ENCODE data around the gene RASA2. TPM values are rescaled to one million over a fixed set of nuclear protein-coding genes. Genes with fewer than 3 reads are reported as not detected.

RASA2 gene
- total RNA-seq, 4 donors from 2014 or later: 12.0 to 45.5 (median 23.3) TPM

DNA sequence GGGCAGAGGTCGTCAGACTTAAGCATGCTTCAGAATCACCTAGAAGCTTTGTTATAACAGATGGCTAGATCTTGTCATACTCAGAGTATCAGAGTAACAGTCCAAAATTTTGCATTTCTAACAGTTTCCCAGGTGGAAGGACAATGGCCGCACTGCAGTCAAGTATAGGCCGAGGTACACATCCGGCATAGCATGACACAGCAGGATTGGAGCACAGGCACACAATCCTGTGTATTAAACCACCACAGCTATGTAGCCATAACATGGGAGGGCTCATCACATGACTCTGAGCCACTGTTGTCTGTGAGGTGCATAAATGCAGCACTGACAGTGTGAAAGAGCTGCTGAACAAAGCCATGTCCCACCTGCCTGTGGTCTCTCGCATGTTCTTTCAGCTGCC lies 165.5 kb downstream of the RASA2 start:
- no peak for DNase-seq
- intact Hi-C loops (cut with DNase I): no loop called here
- no peaks in the 10 kb centered on the region for H3K36me3 ChIP-seq
- H3K4me1 ChIP-seq: no peaks in the 10 kb centered on the region
- 87 to 96% methylated on average over 5 of the region's 5 CpGs for WGBS, 2 donors
- no peaks in the 10 kb centered on the region for H3K27me3 ChIP-seq
- no peak for TF ChIP-seq POLR2A (IDR thresholded peaks at IDR 0.05)
- TF ChIP-seq, protein P1, sequence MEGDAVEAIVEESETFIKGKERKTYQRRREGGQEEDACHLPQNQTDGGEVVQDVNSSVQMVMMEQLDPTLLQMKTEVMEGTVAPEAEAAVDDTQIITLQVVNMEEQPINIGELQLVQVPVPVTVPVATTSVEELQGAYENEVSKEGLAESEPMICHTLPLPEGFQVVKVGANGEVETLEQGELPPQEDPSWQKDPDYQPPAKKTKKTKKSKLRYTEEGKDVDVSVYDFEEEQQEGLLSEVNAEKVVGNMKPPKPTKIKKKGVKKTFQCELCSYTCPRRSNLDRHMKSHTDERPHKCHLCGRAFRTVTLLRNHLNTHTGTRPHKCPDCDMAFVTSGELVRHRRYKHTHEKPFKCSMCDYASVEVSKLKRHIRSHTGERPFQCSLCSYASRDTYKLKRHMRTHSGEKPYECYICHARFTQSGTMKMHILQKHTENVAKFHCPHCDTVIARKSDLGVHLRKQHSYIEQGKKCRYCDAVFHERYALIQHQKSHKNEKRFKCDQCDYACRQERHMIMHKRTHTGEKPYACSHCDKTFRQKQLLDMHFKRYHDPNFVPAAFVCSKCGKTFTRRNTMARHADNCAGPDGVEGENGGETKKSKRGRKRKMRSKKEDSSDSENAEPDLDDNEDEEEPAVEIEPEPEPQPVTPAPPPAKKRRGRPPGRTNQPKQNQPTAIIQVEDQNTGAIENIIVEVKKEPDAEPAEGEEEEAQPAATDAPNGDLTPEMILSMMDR (IDR thresholded peaks at IDR 0.05): no peak
- no peaks in the 10 kb centered on the region for H3K9me3 ChIP-seq
- no peak overlapping the region for H3K4me3 ChIP-seq (replicated peaks in 1 of 3)
- no peak overlapping the region for H3K27ac ChIP-seq

DNA sequence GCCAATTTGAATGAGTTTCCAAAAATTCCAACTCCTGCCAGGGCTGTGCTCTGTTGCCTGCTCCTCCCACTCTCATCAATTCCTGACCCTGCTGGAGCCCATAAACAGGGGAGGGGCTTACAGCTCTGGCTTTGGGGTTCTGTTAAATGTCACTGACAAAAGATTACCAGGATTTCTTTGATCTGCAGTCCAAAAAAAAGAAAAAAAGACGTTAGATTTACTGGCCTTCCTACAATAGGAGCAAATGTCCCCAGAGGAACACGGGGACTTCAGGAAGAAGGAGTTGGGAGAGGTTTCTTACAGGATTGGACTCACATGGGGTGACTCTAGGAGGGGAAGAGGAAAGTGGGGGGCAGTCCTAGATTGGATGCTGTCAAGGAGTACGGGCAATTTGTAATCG lies 167.0 kb downstream of the RASA2 start:
- no peak for DNase-seq
- intact Hi-C loops (cut with DNase I): no loop called here
- no peaks in the 10 kb centered on the region for H3K9me3 ChIP-seq
- H3K27ac ChIP-seq: no peak overlapping the region
- 72 to 78% methylated on average over 4 of the region's 4 CpGs for WGBS, 2 donors
- no peaks in the 10 kb centered on the region for H3K27me3 ChIP-seq
- TF ChIP-seq POLR2A (IDR thresholded peaks at IDR 0.05): no peak
- TF ChIP-seq, protein P1 (IDR thresholded peaks at IDR 0.05): no peak
- H3K4me3 ChIP-seq (replicated peaks in 1 of 3): no peak overlapping the region
- no peaks in the 10 kb centered on the region for H3K36me3 ChIP-seq
- no peaks in the 10 kb centered on the region for H3K4me1 ChIP-seq

DNA sequence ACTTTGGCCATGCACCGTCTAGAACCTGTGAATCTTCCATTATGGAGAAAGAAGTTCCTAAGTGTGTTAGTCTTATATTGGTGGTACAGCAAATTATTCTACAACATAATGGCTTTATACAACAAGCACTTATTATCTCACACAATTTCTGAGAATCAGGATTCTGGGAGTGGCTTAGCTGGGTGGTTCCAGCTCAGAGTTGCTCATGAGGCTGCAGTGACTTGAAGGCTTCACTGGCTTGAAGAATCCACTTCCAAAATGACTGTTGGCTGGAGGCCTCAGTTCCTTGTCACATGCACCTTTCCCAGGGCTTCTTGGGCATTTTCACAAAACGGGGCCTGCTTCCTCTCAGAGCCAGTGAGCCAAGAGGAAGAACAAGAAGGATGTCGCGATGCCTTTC lies 169.0 kb downstream of the RASA2 start:
- TF ChIP-seq, protein P1 (IDR thresholded peaks at IDR 0.05): no peak
- no peak for TF ChIP-seq POLR2A (IDR thresholded peaks at IDR 0.05)
- H3K9me3 ChIP-seq: no peaks in the 10 kb centered on the region
- no peaks in the 10 kb centered on the region for H3K27me3 ChIP-seq
- 89 to 92% methylated on average over 4 of the region's 4 CpGs for WGBS, 2 donors
- peaks cover 5 to 11% of the 10 kb centered on the region in 2 donors for H3K4me1 ChIP-seq
- H3K36me3 ChIP-seq: no peaks in the 10 kb centered on the region
- DNase-seq: no peak
- no peak overlapping the region for H3K27ac ChIP-seq
- intact Hi-C loops (cut with DNase I): no loop called here
- no peak overlapping the region for H3K4me3 ChIP-seq (replicated peaks in 1 of 3)

DNA sequence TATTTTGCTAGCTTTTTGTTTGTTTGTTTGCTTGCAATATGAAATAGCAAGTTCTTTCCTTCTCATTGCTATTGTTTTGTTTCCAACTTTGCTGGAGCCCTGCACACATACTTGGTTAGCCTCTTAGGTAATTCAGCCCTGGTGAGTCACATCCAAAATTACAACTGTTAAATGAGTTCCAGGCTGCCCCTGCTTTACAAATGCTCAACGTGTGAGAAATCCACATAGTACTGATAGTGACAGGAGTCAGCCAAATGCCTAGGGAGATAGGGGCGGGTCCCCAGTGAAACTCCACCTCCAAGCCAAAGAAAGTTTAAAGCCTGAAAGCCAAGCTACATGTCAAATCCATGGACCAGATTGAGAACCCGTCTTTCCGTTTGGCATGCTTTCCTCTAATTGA lies 169.9 kb downstream of the RASA2 start:
- Histone ChIP-seq H3K4me1 (peaks cover 5 to 11% of the 10 kb centered on the region in 2 donors), H3K4me3 (replicated peaks in 1 of 3) (no peak overlapping the region), H3K27me3 (no peaks in the 10 kb centered on the region), H3K27ac (no peak overlapping the region), H3K9me3 (no peaks in the 10 kb centered on the region), H3K36me3 (no peaks in the 10 kb centered on the region)
- intact Hi-C loops (cut with DNase I): no loop called here
- DNase-seq: no peak
- TF ChIP-seq, protein P1 (IDR thresholded peaks at IDR 0.05): no peak
- no peak for TF ChIP-seq POLR2A (IDR thresholded peaks at IDR 0.05)
- 87 to 88% methylated on average over 4 of the region's 4 CpGs for WGBS, 2 donors

DNA sequence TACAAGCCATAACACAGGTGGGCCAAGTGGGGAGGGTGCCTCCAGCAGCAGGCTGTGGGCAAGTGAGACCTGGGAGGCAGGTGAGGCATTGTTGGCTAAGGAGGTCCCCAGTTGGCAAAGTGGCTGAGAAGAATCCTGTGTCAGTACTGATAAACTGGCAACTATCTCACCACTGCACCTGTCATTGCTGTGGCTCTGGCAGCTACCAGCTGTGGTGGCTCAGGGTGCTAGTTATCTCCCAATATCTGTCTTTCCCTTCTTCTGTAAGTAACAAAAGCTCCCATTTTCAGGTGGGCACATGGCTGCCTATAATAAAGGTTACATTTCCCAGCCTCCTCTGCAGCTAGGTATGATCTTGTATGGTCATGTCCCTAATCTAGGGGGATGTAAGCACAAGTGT lies 170.7 kb downstream of the RASA2 start:
- intact Hi-C loops (cut with DNase I): no loop called here
- H3K4me3 ChIP-seq (replicated peaks in 1 of 3): no peak overlapping the region
- TF ChIP-seq POLR2A (IDR thresholded peaks at IDR 0.05): no peak
- TF ChIP-seq, protein P1 (IDR thresholded peaks at IDR 0.05): no peak

More for the DNA sequence above, 170.7 kb downstream of the RASA2 start:
- H3K9me3 ChIP-seq: no peaks in the 10 kb centered on the region
- H3K27ac ChIP-seq: no peak overlapping the region
- no peaks in the 10 kb centered on the region for H3K27me3 ChIP-seq
- H3K36me3 ChIP-seq: no peaks in the 10 kb centered on the region
- DNase-seq: no peak
- peaks cover 5 to 11% of the 10 kb centered on the region in 2 donors for H3K4me1 ChIP-seq
